Nephron (organoid): Measurements from ENCODE around the gene FA2H.
"Not testable (repeated sequence)": the region's sequence is repeated elsewhere in the genome, so short reads cannot be mapped to it uniquely, and the experiment has no call there.

Experiments used
- H3K27ac Mint-ChIP-seq, 3 experiments: 2 replicates each; pipeline ENCODE4 v1.8.0; 2020; ENCODE audit warnings: mixed read lengths in 3 of 3, mild to moderate bottlenecking in 2 of 3, moderate library complexity in 1 of 3
- H3K27me3 Mint-ChIP-seq: 2 replicates; pipeline ENCODE4 v1.8.0; 2021; ENCODE audit warnings: low read depth, mild to moderate bottlenecking, moderate library complexity, mixed read lengths
- H3K36me3 Mint-ChIP-seq: 2 replicates; pipeline ENCODE4 v1.8.0; 2020; ENCODE audit warnings: low read depth, mixed read lengths
- H3K4me1 Mint-ChIP-seq: 2 replicates; pipeline ENCODE4 v1.8.0; 2020; ENCODE audit warnings: mixed read lengths
- H3K4me3 Mint-ChIP-seq, 3 experiments: 2 replicates each; pipeline ENCODE4 v1.8.0; 2020; ENCODE audit warnings: mild to moderate bottlenecking in 3 of 3, mixed read lengths in 3 of 3, moderate library complexity in 2 of 3
- H3K9me3 Mint-ChIP-seq: 2 replicates; pipeline ENCODE4 v1.8.0; 2020; ENCODE audit warnings: mixed read lengths
- CTCF ChIP-seq, 3 experiments: fragments of 200-600 bp; sonication (generic); IDR thresholded peaks; one replicate each; pipeline ENCODE4 v1.5.0; 2021; ENCODE audit warnings: antibody characterized with exemption in 3 of 3; ENCODE audit not compliant: unreplicated experiment in 3 of 3

The FA2H gene

GRCh38 chr16:74727903-74728302, 46.7 kb downstream of the FA2H start:
- Mint-ChIP-seq H3K4me3 (no peak overlapping the region), H3K4me1 (no peaks in the 10 kb centered on the region), H3K27ac (no peak overlapping the region), H3K9me3 (no peaks in the 10 kb centered on the region), H3K36me3 (no peaks in the 10 kb centered on the region), H3K27me3 (peaks cover 9% of the 10 kb centered on the region)
- no peak for TF ChIP-seq CTCF (IDR thresholded peaks at IDR 0.05; ENCODE audit: unreplicated experiment in 3 of 3)

- TF ChIP-seq CTCF (IDR thresholded peaks at IDR 0.05; ENCODE audit: unreplicated experiment in 3 of 3): peak in 2 of 3 experiments; percentile 15 to 21
- Mint-ChIP-seq H3K27me3 (peaks cover 9% of the 10 kb centered on the region), H3K9me3 (no peaks in the 10 kb centered on the region), H3K36me3 (no peaks in the 10 kb centered on the region), H3K4me3 (no peak overlapping the region), H3K4me1 (no peaks in the 10 kb centered on the region), H3K27ac (no peak overlapping the region)
Measured at GRCh38 chr16:74726716-74727115, 47.9 kb downstream of the FA2H start.

GRCh38 chr16:74725651-74726455, 48.8 kb downstream of the FA2H start:
- Mint-ChIP-seq H3K4me3 (no peak overlapping the region), H3K9me3 (no peaks in the 10 kb centered on the region), H3K4me1 (no peaks in the 10 kb centered on the region), H3K27me3 (peaks cover 9% of the 10 kb centered on the region), H3K36me3 (no peaks in the 10 kb centered on the region), H3K27ac (no peak overlapping the region)
- TF ChIP-seq CTCF (IDR thresholded peaks at IDR 0.05; ENCODE audit: unreplicated experiment in 3 of 3): no peak

- Mint-ChIP-seq H3K4me1 (no peaks in the 10 kb centered on the region), H3K36me3 (no peaks in the 10 kb centered on the region), H3K27me3 (peaks cover 9% of the 10 kb centered on the region)
Measured at GRCh38 chr16:74724820-74725549, 49.6 kb downstream of the FA2H start.

GRCh38 chr16:74723256-74723655, 51.4 kb downstream of the FA2H start:
- no peak overlapping the region for H3K4me3 Mint-ChIP-seq
- H3K9me3 Mint-ChIP-seq: no peaks in the 10 kb centered on the region
- H3K36me3 Mint-ChIP-seq: no peaks in the 10 kb centered on the region
- no peaks in the 10 kb centered on the region for H3K4me1 Mint-ChIP-seq
- H3K27ac Mint-ChIP-seq: no peak overlapping the region
- H3K27me3 Mint-ChIP-seq: peaks cover 12% of the 10 kb centered on the region
- no peak for TF ChIP-seq CTCF (IDR thresholded peaks at IDR 0.05; ENCODE audit: unreplicated experiment in 3 of 3)

More at GRCh38 chr16:74724820-74725549, 49.6 kb downstream of the FA2H start:
- H3K9me3 Mint-ChIP-seq: no peaks in the 10 kb centered on the region
- TF ChIP-seq CTCF (IDR thresholded peaks at IDR 0.05; ENCODE audit: unreplicated experiment in 3 of 3): no peak
- no peak overlapping the region for H3K27ac Mint-ChIP-seq
- no peak overlapping the region for H3K4me3 Mint-ChIP-seq

GRCh38 chr16:74722156-74722555, 52.5 kb downstream of the FA2H start:
- H3K4me3 Mint-ChIP-seq, H3K9me3 Mint-ChIP-seq, H3K27ac Mint-ChIP-seq, H3K4me1 Mint-ChIP-seq, H3K36me3 Mint-ChIP-seq: not testable (repeated sequence)
- H3K27me3 Mint-ChIP-seq: peaks cover 11% of the 10 kb centered on the region
